Naive thymus-derived CD8-positive, alpha-beta T cell (primary cell): ENCODE measurements around the gene PACS2. TPM values are rescaled to one million over a fixed set of nuclear protein-coding genes. Genes with fewer than 3 reads are reported as not detected.
A peak's percentile ranks its signal among the peaks of the same experiment; 100 is the strongest.

Experiments
- ATAC-seq, 2 donors: fragments of 150-1000 bp; cut with Tn5 transposase in 1 of 2; sonication (Bioruptor Pico), chemical (Tn5 transposase) in 1 of 2; 1 replicate in 1 of 2; 2 replicates in 1 of 2; pipeline ENCODE4 v1.10.0; 2021; ENCODE audit warnings: mild to moderate bottlenecking in 2 of 2, moderate library complexity in 2 of 2
- POLR2A ChIA-PET: fragments of 350-600 bp; sonication (Branson Sonifier 250); formaldehyde crosslinking; loops from one replicate; lab custom pipeline; 2021; ENCODE audit warnings: antibody characterized with exemption; lab: Charles Lee
- DNase-seq, 10 donors: peaks; one replicate each; pipeline versions ENCODE4 v3.0.0 to v3.0.0-alpha.2; 2020 to 2022
- H3K27ac Mint-ChIP-seq, 10 donors: one replicate each; pipeline ENCODE4 v1.8.0; 2020 to 2022; ENCODE audit warnings: mild to moderate bottlenecking in 10 of 10, mixed read lengths in 10 of 10, moderate library complexity in 4 of 10, inconsistent platforms in 1 of 10
- H3K27me3 Mint-ChIP-seq, 5 donors: one replicate each; pipeline ENCODE4 v1.8.0; 2021 to 2022; ENCODE audit warnings: mixed read lengths in 5 of 5
- H3K36me3 Mint-ChIP-seq, 3 donors: one replicate each; pipeline ENCODE4 v1.8.0; 2020 to 2022; ENCODE audit warnings: mixed read lengths in 3 of 3, mild to moderate bottlenecking in 2 of 3, inconsistent platforms in 1 of 3
- H3K4me1 Mint-ChIP-seq, 4 donors: one replicate each; pipeline ENCODE4 v1.8.0; 2021 to 2022; ENCODE audit warnings: mixed read lengths in 4 of 4
- H3K4me3 Mint-ChIP-seq, 10 donors: one replicate each; pipeline ENCODE4 v1.8.0; 2020 to 2022; ENCODE audit warnings: mild to moderate bottlenecking in 10 of 10, mixed read lengths in 10 of 10, moderate library complexity in 6 of 10, inconsistent platforms in 1 of 10
- H3K9me3 Mint-ChIP-seq, 9 donors: one replicate each; pipeline ENCODE4 v1.8.0; 2020 to 2022; ENCODE audit warnings: mixed read lengths in 9 of 9, mild to moderate bottlenecking in 3 of 9, inconsistent platforms in 1 of 9, moderate library complexity in 1 of 9
- polyA plus RNA-seq, 3 donors: library from polyadenylated mRNA; unstranded; fragments of 300-500 nt; fragmentation: Illumina TruSeq; gene quantifications; one replicate each; pipeline ENCODE4 v1.2.3, GENCODE V29; 2021
- total RNA-seq, 8 experiments: library from RNA in 2 of 8; stranded (reverse) in 2 of 8; gene quantifications; one replicate each; pipeline ENCODE4 v1.2.3 and lab custom pipeline; 2021 to 2026

The PACS2 gene
- total and polyA plus RNA-seq, 5 experiments from 2014 or later = 1.7 to 82.1 (median 6.1) TPM

- peaks cover 0 to 4% (median 0%) of the 10 kb centered on the region in 3 donors for H3K36me3 Mint-ChIP-seq
- ATAC-seq = no peak
- POLR2A ChIA-PET = no interaction called here
- no peak for DNase-seq
- peak overlapping the region in 1 of 10 donors; percentile 72 for H3K27ac Mint-ChIP-seq
- H3K9me3 Mint-ChIP-seq = peaks cover 0 to 1% (median 0%) of the 10 kb centered on the region in 9 donors
- H3K4me3 Mint-ChIP-seq = no peak overlapping the region
- no peaks in the 10 kb centered on the region for H3K27me3 Mint-ChIP-seq
- peaks cover 13 to 31% (median 25%) of the 10 kb centered on the region in 4 donors for H3K4me1 Mint-ChIP-seq
Measured at GRCh38 chr14:105336477-105337287, 22.1 kb downstream of the PACS2 start.

GRCh38 chr14:105337433-105337832, 22.9 kb downstream of the PACS2 start:
- POLR2A ChIA-PET = no interaction called here
- Mint-ChIP-seq H3K36me3 (peaks cover 0 to 4% (median 0%) of the 10 kb centered on the region in 3 donors), H3K9me3 (no peaks in the 10 kb centered on the region), H3K27me3 (no peaks in the 10 kb centered on the region), H3K27ac (no peak overlapping the region), H3K4me3 (no peak overlapping the region), H3K4me1 (peaks cover 9 to 25% (median 20%) of the 10 kb centered on the region in 4 donors)
- DNase-seq = no peak
- ATAC-seq = no peak

- H3K4me1 Mint-ChIP-seq = peaks cover 7 to 21% (median 18%) of the 10 kb centered on the region in 4 donors
- peak overlapping the region in 1 of 10 donors; percentile 46 for H3K27ac Mint-ChIP-seq
- ATAC-seq (no peak), DNase-seq (no peak)
- no peak overlapping the region for H3K4me3 Mint-ChIP-seq
- H3K27me3 Mint-ChIP-seq = no peaks in the 10 kb centered on the region
- peaks cover 0 to 4% (median 0%) of the 10 kb centered on the region in 3 donors for H3K36me3 Mint-ChIP-seq
- no peaks in the 10 kb centered on the region for H3K9me3 Mint-ChIP-seq
- POLR2A ChIA-PET = no interaction called here
Measured at GRCh38 chr14:105337966-105338741, 23.6 kb downstream of the PACS2 start.

- peaks cover 10 to 23% (median 20%) of the 10 kb centered on the region in 4 donors for H3K4me1 Mint-ChIP-seq
- H3K27ac Mint-ChIP-seq = peak overlapping the region in 6 of 10 donors; percentile 14 to 88 (median 44)
- H3K27me3 Mint-ChIP-seq = no peaks in the 10 kb centered on the region
- H3K9me3 Mint-ChIP-seq = peaks cover 0 to 10% (median 0%) of the 10 kb centered on the region in 9 donors
- POLR2A ChIA-PET = no interaction called here
- DNase-seq (no peak), ATAC-seq (peak in 1 of 2 donors; percentile 62)
- H3K4me3 Mint-ChIP-seq = peak overlapping the region in 1 of 10 donors; percentile 10
- peaks cover 0 to 12% (median 9%) of the 10 kb centered on the region in 3 donors for H3K36me3 Mint-ChIP-seq
Measured at GRCh38 chr14:105340821-105341733, 26.5 kb downstream of the PACS2 start.

- ATAC-seq (no peak), DNase-seq (no peak)
- H3K27ac Mint-ChIP-seq = peak overlapping the region in 4 of 10 donors; percentile 16 to 28 (median 22)
- peaks cover 0 to 10% (median 0%) of the 10 kb centered on the region in 9 donors for H3K9me3 Mint-ChIP-seq
- H3K27me3 Mint-ChIP-seq = no peaks in the 10 kb centered on the region
- no peak overlapping the region for H3K4me3 Mint-ChIP-seq
- H3K4me1 Mint-ChIP-seq = peaks cover 13 to 25% (median 21%) of the 10 kb centered on the region in 4 donors
- peaks cover 0 to 12% (median 5%) of the 10 kb centered on the region in 3 donors for H3K36me3 Mint-ChIP-seq
- POLR2A ChIA-PET = interaction anchor here (1.7 kb wide), 1 partner anchor 29 kb away, joined by 4 read pairs; the partner anchor contains the start of gene PACS2
Measured at GRCh38 chr14:105343194-105343593, 28.6 kb downstream of the PACS2 start.

GRCh38 chr14:105346200-105346533, 31.6 kb downstream of the PACS2 start:
- DNase-seq (no peak), ATAC-seq (no peak)
- POLR2A ChIA-PET = no interaction called here
- H3K4me1 Mint-ChIP-seq = peaks cover 5 to 12% (median 11%) of the 10 kb centered on the region in 4 donors
- no peaks in the 10 kb centered on the region for H3K27me3 Mint-ChIP-seq
- no peak overlapping the region for H3K4me3 Mint-ChIP-seq
- peaks cover 0 to 10% (median 0%) of the 10 kb centered on the region in 9 donors for H3K9me3 Mint-ChIP-seq
- peaks cover 0 to 14% (median 5%) of the 10 kb centered on the region in 3 donors for H3K36me3 Mint-ChIP-seq
- no peak overlapping the region for H3K27ac Mint-ChIP-seq

- POLR2A ChIA-PET = no interaction called here
- H3K36me3 Mint-ChIP-seq = peaks cover 0 to 14% (median 5%) of the 10 kb centered on the region in 3 donors
- ATAC-seq (no peak), DNase-seq (no peak)
- H3K4me1 Mint-ChIP-seq = peaks cover 0 to 11% (median 9%) of the 10 kb centered on the region in 4 donors
- H3K27ac Mint-ChIP-seq = no peak overlapping the region
- H3K9me3 Mint-ChIP-seq = peaks cover 0 to 10% (median 0%) of the 10 kb centered on the region in 9 donors
- H3K4me3 Mint-ChIP-seq = no peak overlapping the region
- no peaks in the 10 kb centered on the region for H3K27me3 Mint-ChIP-seq
Measured at GRCh38 chr14:105346876-105347586, 32.5 kb downstream of the PACS2 start.

GRCh38 chr14:105347587-105347968, 33.0 kb downstream of the PACS2 start:
- Mint-ChIP-seq H3K9me3 (peaks cover 0 to 10% (median 0%) of the 10 kb centered on the region in 9 donors), H3K36me3 (peaks cover 0 to 14% (median 5%) of the 10 kb centered on the region in 3 donors), H3K27me3 (no peaks in the 10 kb centered on the region), H3K4me1 (peaks cover 0 to 12% (median 10%) of the 10 kb centered on the region in 4 donors), H3K27ac (no peak overlapping the region), H3K4me3 (no peak overlapping the region)
- DNase-seq = no peak
- no peak for ATAC-seq
- POLR2A ChIA-PET = no interaction called here

GRCh38 chr14:105348169-105348944, 33.8 kb downstream of the PACS2 start:
- Mint-ChIP-seq H3K9me3 (peaks cover 0 to 10% (median 0%) of the 10 kb centered on the region in 9 donors), H3K4me1 (peaks cover 0 to 10% (median 8%) of the 10 kb centered on the region in 4 donors), H3K36me3 (peaks cover 0 to 14% (median 5%) of the 10 kb centered on the region in 3 donors), H3K27ac (peak overlapping the region in 1 of 10 donors; percentile 27), H3K27me3 (no peaks in the 10 kb centered on the region), H3K4me3 (no peak overlapping the region)
- DNase-seq = no peak
- ATAC-seq = no peak
- POLR2A ChIA-PET = no interaction called here

GRCh38 chr14:105348945-105349699, 34.6 kb downstream of the PACS2 start:
- Mint-ChIP-seq H3K36me3 (peaks cover 0 to 14% (median 5%) of the 10 kb centered on the region in 3 donors), H3K27ac (no peak overlapping the region), H3K4me3 (no peak overlapping the region), H3K27me3 (no peaks in the 10 kb centered on the region), H3K4me1 (peaks cover 0 to 10% (median 8%) of the 10 kb centered on the region in 4 donors), H3K9me3 (peaks cover 0 to 9% (median 0%) of the 10 kb centered on the region in 9 donors)
- POLR2A ChIA-PET = interaction anchor here (0.7 kb wide), 1 partner anchor 26 kb away, joined by 3 read pairs; no protein-coding TSS in a partner anchor
- ATAC-seq (no peak), DNase-seq (no peak)
